Heart left ventricle (tissue), 16 donors: ENCODE data around the gene NPC1L1. TPM values are rescaled to one million over a fixed set of nuclear protein-coding genes. Genes with fewer than 3 reads are reported as not detected.

Experiments
- ATAC-seq, 4 donors: fragments of 200-7000 bp; cut with Tn5 transposase; one replicate each; pipeline ENCODE4 v1.9.1; 2020 to 2022; ENCODE audit warnings: moderate library complexity in 4 of 4, mild to moderate bottlenecking in 3 of 4, moderate number of reproducible peaks in 1 of 4
- DNase-seq, 5 donors: peaks; one replicate each; pipeline ENCODE4 v3.0.0-alpha.2; 2020
- H3K27ac ChIP-seq, 12 donors: fragments of 200-600 bp; sonication (generic) in 4 of 12; one replicate each; pipeline versions ENCODE4 v1.5.0 to v1.8.0; 2016 to 2022; ENCODE audit warnings: mild to moderate bottlenecking in 2 of 12
- H3K27me3 ChIP-seq, 9 donors: fragments of 200-600 bp; sonication (generic) in 2 of 9; one replicate each; pipeline versions ENCODE4 v1.5.1 to v1.8.0; 2016 to 2022; ENCODE audit warnings: mild to moderate bottlenecking in 3 of 9
- H3K36me3 ChIP-seq, 9 donors: fragments of 200-600 bp; sonication (generic) in 2 of 9; one replicate each; pipeline versions ENCODE4 v1.5.0 to v1.8.0; 2018 to 2022; ENCODE audit warnings: mild to moderate bottlenecking in 2 of 9
- H3K4me1 ChIP-seq, 12 donors: fragments of 200-600 bp; sonication (generic) in 4 of 12; one replicate each; pipeline versions ENCODE4 v1.5.0 to v1.8.0; 2016 to 2022; ENCODE audit warnings: mild to moderate bottlenecking in 3 of 12
- H3K4me3 ChIP-seq, 12 donors: fragments of 200-600 bp; sonication (generic) in 4 of 12; one replicate each; pipeline versions ENCODE4 v1.5.0 to v1.8.0; 2017 to 2022; ENCODE audit warnings: mild to moderate bottlenecking in 9 of 12, moderate library complexity in 4 of 12
- H3K9me3 ChIP-seq, 12 donors: fragments of 200-600 bp; sonication (generic) in 4 of 12; one replicate each; pipeline versions ENCODE4 v1.5.0 to v1.8.0; 2016 to 2022; ENCODE audit warnings: mild to moderate bottlenecking in 1 of 12
- CTCF ChIP-seq, 12 donors: fragments of 200-600 bp; sonication (generic) in 4 of 12; IDR thresholded peaks; one replicate each; pipeline versions ENCODE4 v1.5.0 to v1.8.0; 2018 to 2022; ENCODE audit warnings: antibody characterized with exemption in 12 of 12, mild to moderate bottlenecking in 5 of 12
- POLR2A ChIP-seq, 2 donors: fragments of 450-650 bp; IDR thresholded peaks; one replicate each; pipeline ENCODE4 v1.6.1; 2017; ENCODE audit warnings: antibody characterized with exemption in 2 of 2, mild to moderate bottlenecking in 2 of 2, moderate library complexity in 2 of 2
- WGBS, 4 donors: extraction: QIAGEN DNeasy Blood & Tissue Kit in 2 of 4; methylation state at CpG; one replicate each; pipeline versions ENCODE4 v1.1.5 to v1.1.7; 2013 to 2018; 5-methylcytosine and 5-hydroxymethylcytosine counted together
- intact Hi-C, 10 donors: fragments of 100-400 bp; cut with DNase I; formaldehyde crosslinking; loops; one replicate each; pipeline versions ENCODE4 v1.11.1 to v1.14.2; 2022
- polyA plus RNA-seq, 2 donors: library from polyadenylated mRNA; stranded (reverse); fragments of 200-250 nt; gene quantifications; one replicate each; pipeline ENCODE4 v1.2.3, GENCODE V29; 2013
- total RNA-seq, 9 donors: library from RNA; depleted of rRNA in 2 of 9; stranded (reverse); fragments of >200 nt in 2 of 9; fragmentation: NEBNext Ultra II Directional in 3 of 9; extraction: Animal tissue kit (Norgen Biotek cat#: 25700) in 3 of 9; gene quantifications; one replicate each; pipeline versions ENCODE4 v1.1.0 to v1.2.4, GENCODE V29; 2016 to 2023
- donor health status: ischemic (EF 13 %, LVEDD 7.1; RV severe dilation, severe dysfunction).
- donor health status: healthy with polysubstance abuse.
- donor health status: DM: no; HTN: yes; CAD: no.
- donor health status: DM: no; HTN: no; CAD: no.
- donor health status: ischemic (EF 25% LVEDD 6.9; RV normal size, moderate dysfunction).
- donor health status: ischemic (EF 25% LVEDD 5.7; RV mildly dilated, moderate dysfunction).
- donor health status: healthy.
- donor health status: DM: yes; HTN: yes; CAD: no.
- donor health status: ischemic (EF 35%, LVEDD 5.7; RV mildly dilated, moderate dysfunction).
- donor health status: nonischemic (EF 11% LVEDD 7.7; RV severe dilation, severe dysfunction).
- donor health status: DM: yes; HTN: yes; CAD: no.
- donor health status: PGD.
- donor health status: ischemic (EF 29% LVEDD 5.4; RV normal size, mild dysfunction).
- donor health status: nonischemic (EF 23%, LVEDD 6.1; RV moderate dilation, normal function).

The NPC1L1 gene
- total and polyA plus RNA-seq, 11 donors, result 0.03 to 0.25 (median 0.13) TPM; not detected in 4

DNA sequence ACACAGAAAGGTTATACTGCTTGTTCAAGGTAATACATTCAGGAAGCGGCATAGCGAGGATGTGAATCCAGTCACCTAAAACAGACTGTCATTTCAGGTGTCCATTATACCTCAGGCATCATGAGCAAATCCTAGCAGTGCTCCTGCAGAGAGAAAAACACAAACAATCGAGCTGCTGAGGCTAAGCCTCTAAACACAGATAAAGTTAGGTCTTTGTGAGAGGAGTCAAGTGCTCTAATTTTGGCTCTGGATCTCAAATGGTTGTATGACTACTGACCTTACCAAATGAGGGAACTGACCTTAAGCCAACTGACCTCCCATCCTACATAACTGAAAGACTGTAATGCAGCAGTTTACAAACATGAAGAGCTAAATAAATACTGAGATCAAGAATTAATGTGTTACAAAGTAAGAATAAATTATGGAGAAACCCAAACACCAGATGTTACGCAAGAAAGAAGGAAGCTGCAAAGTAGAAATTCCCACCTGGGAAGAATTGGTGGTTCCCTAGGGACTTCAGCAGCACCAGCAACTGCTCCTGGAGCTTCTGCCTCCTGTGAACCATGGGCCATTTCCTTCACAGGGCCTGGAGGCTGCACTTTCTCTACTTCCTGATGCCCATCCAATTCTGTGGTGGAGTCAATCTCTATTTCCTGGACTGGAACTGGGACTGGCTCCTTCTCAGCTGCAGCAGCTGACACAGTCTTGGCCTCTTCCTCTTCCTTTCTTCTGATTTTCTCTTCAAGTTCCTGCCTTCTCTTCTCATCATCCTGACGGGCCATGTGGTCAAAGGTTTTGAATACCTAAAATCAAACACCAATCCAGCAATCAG, 56.4 kb downstream of the NPC1L1 start:
- H3K9me3 ChIP-seq, result peaks cover 0 to 13% (median 3%) of the 10 kb centered on the region in 12 donors
- no peaks in the 10 kb centered on the region for H3K27me3 ChIP-seq
- ATAC-seq (peak; percentile 64 to 83 (median 73)), DNase-seq (no peak)
- 70 to 79% (median 74%) methylated on average over 5 of the region's 5 CpGs for WGBS, 4 donors
- peak overlapping the region; percentile 18 to 74 (median 61) for H3K27ac ChIP-seq
- no peak overlapping the region for H3K4me3 ChIP-seq
- peaks cover 0 to 57% (median 53%) of the 10 kb centered on the region in 9 donors for H3K36me3 ChIP-seq
- H3K4me1 ChIP-seq, result peaks cover 8 to 67% (median 48%) of the 10 kb centered on the region in 12 donors
- TF ChIP-seq POLR2A (IDR thresholded peaks at IDR 0.05) (no peak), CTCF (IDR thresholded peaks at IDR 0.05) (no peak)
- intact Hi-C loops, result no loop called here

- WGBS, 4 donors, result 96 to 99% (median 99%) methylated on average over 2 of the region's 2 CpGs
- intact Hi-C loops, result no loop called here
- TF ChIP-seq POLR2A (IDR thresholded peaks at IDR 0.05) (no peak), CTCF (IDR thresholded peaks at IDR 0.05) (no peak)
- peaks cover 0 to 13% (median 3%) of the 10 kb centered on the region in 12 donors for H3K9me3 ChIP-seq
- H3K27me3 ChIP-seq, result no peaks in the 10 kb centered on the region
- H3K4me1 ChIP-seq, result peaks cover 0 to 60% (median 32%) of the 10 kb centered on the region in 12 donors
- H3K36me3 ChIP-seq, result peaks cover 0 to 76% (median 72%) of the 10 kb centered on the region in 9 donors
- ATAC-seq (no peak), DNase-seq (no peak)
- no peak overlapping the region for H3K4me3 ChIP-seq
- H3K27ac ChIP-seq, result peak overlapping the region in 4 of 12 donors; percentile 26 to 74 (median 68)
Observed at GRCh38 chr7:44482502-44483485, 58.3 kb downstream of the NPC1L1 start.

DNA sequence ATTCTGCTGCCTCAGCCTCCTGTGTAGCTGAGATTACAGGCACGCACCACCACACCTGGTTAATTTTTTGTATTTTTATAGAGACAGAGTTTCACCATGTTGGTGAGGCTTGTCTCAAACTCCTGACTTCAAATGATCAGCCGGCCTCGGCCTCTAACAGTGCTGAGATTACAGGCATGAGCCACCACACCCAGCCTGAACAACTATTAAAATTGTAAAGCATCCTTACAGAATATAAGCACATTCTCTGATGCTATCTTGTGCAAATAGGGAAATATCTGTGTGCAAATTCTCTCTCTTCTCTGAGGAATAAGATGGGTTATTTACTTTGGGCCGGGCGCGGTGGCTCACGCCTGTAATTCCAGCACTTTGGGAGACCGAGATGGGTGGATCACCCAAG, 63.2 kb downstream of the NPC1L1 start:
- 93 to 98% (median 96%) methylated on average over 8 of the region's 8 CpGs for WGBS, 4 donors
- intact Hi-C loops, result loop anchor here (1.0 to 10.0 kb wide), 7 partner anchors 96 to 273 kb away; partner anchors contain the start of genes CAMK2B (in 1 of the 10) and YKT6 (in 1 of the 10)
- peaks cover 0 to 92% (median 81%) of the 10 kb centered on the region in 9 donors for H3K36me3 ChIP-seq
- DNase-seq, result no peak
- TF ChIP-seq POLR2A (IDR thresholded peaks at IDR 0.05) (no peak), CTCF (IDR thresholded peaks at IDR 0.05) (no peak)
- no peaks in the 10 kb centered on the region for H3K27me3 ChIP-seq
- no peak overlapping the region for H3K4me3 ChIP-seq
- peak overlapping the region in 7 of 12 donors; percentile 30 to 68 (median 46) for H3K27ac ChIP-seq
- ATAC-seq, result no peak
- peaks cover 6 to 55% (median 18%) of the 10 kb centered on the region in 12 donors for H3K4me1 ChIP-seq
- H3K9me3 ChIP-seq, result peaks cover 0 to 5% (median 0%) of the 10 kb centered on the region in 12 donors
